Immature natural killer cell (primary cell): ENCODE measurements around the gene KIF5B. TPM values are rescaled to one million over a fixed set of nuclear protein-coding genes. Genes with fewer than 3 reads are reported as not detected.
"Not testable (repeated sequence)": the region's sequence is repeated elsewhere in the genome, so short reads cannot be mapped to it uniquely, and the experiment has no call there.

Experiments used
- DNase-seq, 3 donors: peaks; one replicate each; pipeline ENCODE4 v3.0.0; 2022; ENCODE audit warnings: mixed read lengths in 1 of 3
- H3K27ac Mint-ChIP-seq, 6 donors: one replicate each; pipeline ENCODE4 v1.8.0; 2020; ENCODE audit warnings: mixed read lengths in 6 of 6, mild to moderate bottlenecking in 5 of 6, inconsistent platforms in 4 of 6, moderate library complexity in 3 of 6
- H3K27me3 Mint-ChIP-seq, 3 donors: one replicate each; pipeline ENCODE4 v1.8.0; 2020 to 2021; ENCODE audit warnings: low read depth in 3 of 3, mild to moderate bottlenecking in 3 of 3, mixed read lengths in 3 of 3, moderate library complexity in 3 of 3, inconsistent platforms in 1 of 3
- H3K36me3 Mint-ChIP-seq, 3 donors: one replicate each; pipeline ENCODE4 v1.8.0; 2020; ENCODE audit warnings: mixed read lengths in 3 of 3, inconsistent platforms in 2 of 3, mild to moderate bottlenecking in 2 of 3
- H3K4me1 Mint-ChIP-seq, 2 donors: one replicate each; pipeline ENCODE4 v1.8.0; 2020; ENCODE audit warnings: inconsistent platforms in 2 of 2, mild to moderate bottlenecking in 2 of 2, mixed read lengths in 2 of 2, moderate library complexity in 1 of 2
- H3K4me3 Mint-ChIP-seq, 5 donors: one replicate each; pipeline ENCODE4 v1.8.0; 2020; ENCODE audit warnings: mild to moderate bottlenecking in 5 of 5, mixed read lengths in 5 of 5, inconsistent platforms in 3 of 5, moderate library complexity in 3 of 5
- H3K9me3 Mint-ChIP-seq, 6 donors: one replicate each; pipeline ENCODE4 v1.8.0; 2020; ENCODE audit warnings: mild to moderate bottlenecking in 6 of 6, mixed read lengths in 6 of 6, inconsistent platforms in 4 of 6, moderate library complexity in 3 of 6
- polyA plus RNA-seq, 3 donors: library from polyadenylated mRNA; unstranded; fragments of 300-500 nt; fragmentation: Illumina TruSeq; gene quantifications; one replicate each; pipeline ENCODE4 v1.2.3, GENCODE V29; 2021

The KIF5B gene
- polyA plus RNA-seq, 3 donors from 2014 or later: 15.0 to 24.8 (median 15.3) TPM

DNA sequence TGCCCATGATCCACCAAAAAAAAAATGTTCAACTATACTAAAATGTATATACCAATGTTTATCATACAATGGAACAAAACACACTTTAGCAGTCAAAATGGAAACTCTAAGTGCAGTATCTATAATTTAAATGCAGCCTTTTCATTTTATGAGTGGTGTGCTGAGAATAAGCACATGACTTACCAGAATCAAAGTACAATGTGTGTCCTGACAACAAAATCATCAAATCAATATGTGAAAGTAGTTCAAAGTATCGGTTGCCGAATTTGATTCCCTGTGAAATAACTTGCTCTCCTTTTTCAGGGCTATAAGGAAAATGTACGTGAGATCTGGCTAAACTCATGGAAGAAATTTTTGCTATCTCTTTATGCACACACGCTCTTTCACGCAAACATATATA is 16.9 kb upstream of the KIF5B start:
- H3K36me3 Mint-ChIP-seq: no peaks in the 10 kb centered on the region
- H3K27me3 Mint-ChIP-seq: peaks cover 0 to 9% (median 2%) of the 10 kb centered on the region in 3 donors
- no peak overlapping the region for H3K27ac Mint-ChIP-seq
- no peaks in the 10 kb centered on the region for H3K4me1 Mint-ChIP-seq
- no peak overlapping the region for H3K4me3 Mint-ChIP-seq
- no peaks in the 10 kb centered on the region for H3K9me3 Mint-ChIP-seq
- no peak for DNase-seq

DNA sequence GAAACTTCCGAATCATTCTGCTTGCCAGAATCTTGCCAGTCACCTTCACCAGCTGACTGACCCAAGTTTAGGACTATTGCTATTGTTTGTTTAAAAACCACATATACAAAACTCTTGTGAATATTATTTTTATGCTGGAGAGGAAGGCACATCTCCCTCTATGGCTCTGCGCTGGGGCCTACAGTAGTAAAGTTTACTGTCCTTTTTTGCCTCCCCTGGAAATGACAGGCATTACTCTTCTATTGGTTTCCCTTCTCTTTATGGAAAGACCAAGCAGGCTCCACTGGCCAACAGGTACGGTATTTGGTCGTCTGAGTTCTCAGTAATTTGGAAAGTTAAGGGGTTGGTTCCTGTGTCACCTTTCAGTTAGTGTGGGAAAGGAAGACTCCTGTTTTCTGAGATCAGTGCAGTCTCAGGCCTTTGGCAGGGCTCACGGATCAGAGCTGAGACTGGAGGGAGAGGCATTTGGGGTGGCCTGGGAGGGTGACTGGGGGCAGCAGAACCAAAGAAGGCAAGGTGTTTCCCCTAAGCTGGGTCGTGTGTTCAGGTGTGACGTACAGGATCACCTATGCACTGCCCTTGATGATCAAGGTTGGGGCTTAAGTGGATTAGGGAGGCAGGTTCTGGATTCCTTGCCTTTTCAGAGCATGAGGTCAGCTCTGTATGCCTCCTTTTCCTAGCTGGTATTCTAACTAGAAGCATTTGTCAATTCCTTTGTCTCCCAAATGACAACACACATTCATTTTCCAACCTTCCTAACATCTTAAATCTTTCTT is 16.0 kb upstream of the KIF5B start:
- peaks cover 0 to 7% (median 2%) of the 10 kb centered on the region in 3 donors for H3K27me3 Mint-ChIP-seq
- H3K36me3 Mint-ChIP-seq: no peaks in the 10 kb centered on the region
- no peaks in the 10 kb centered on the region for H3K9me3 Mint-ChIP-seq
- H3K4me3 Mint-ChIP-seq: no peak overlapping the region
- DNase-seq: no peak
- H3K27ac Mint-ChIP-seq: no peak overlapping the region
- no peaks in the 10 kb centered on the region for H3K4me1 Mint-ChIP-seq

DNA sequence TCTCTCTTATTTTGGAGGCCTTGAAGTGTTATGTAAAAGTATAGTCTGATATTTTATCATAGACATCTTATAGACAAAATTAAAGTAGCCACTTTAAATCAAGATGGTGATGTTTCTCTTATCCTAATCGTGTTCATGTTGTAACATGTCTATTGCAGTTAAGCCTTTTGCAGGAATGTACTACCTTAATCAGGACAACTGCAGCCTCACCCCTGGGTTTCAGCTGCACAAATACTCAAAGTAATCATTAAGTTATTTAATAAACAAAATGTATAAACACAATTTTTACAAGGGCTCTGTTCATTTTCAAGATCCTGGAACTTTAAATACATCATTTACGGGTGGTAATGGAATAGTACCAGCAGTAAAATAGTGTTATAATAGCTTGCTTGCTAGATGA is 14.4 kb upstream of the KIF5B start:
- Mint-ChIP-seq H3K36me3 (no peaks in the 10 kb centered on the region), H3K9me3 (no peaks in the 10 kb centered on the region), H3K4me3 (no peak overlapping the region), H3K4me1 (no peaks in the 10 kb centered on the region), H3K27me3 (peaks cover 0 to 7% (median 2%) of the 10 kb centered on the region in 3 donors), H3K27ac (no peak overlapping the region)
- DNase-seq: no peak

DNA sequence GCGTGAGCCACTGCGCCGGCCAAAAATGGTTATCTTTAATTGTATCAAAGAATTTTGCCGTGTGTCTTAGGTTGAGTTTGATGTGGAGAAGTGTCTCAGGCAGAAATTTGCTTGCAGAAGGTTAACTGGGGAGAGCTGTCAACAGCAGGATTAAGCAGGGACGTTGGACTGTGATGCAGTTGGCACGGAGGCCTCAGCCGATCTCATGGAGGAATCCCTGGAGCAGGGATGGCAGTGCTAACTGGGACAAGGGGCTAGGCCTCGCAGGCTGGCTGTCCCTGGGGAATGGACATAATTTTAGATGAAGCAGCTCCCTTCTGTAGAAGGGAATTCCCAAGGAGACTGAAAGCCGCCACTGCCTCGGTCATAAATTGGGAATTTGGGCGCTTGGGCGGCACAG is 12.3 kb upstream of the KIF5B start:
- no peak for DNase-seq
- Mint-ChIP-seq H3K4me1 (no peaks in the 10 kb centered on the region), H3K27me3 (peaks cover 0 to 4% (median 2%) of the 10 kb centered on the region in 3 donors), H3K9me3 (no peaks in the 10 kb centered on the region), H3K36me3 (no peaks in the 10 kb centered on the region), H3K27ac (no peak overlapping the region), H3K4me3 (no peak overlapping the region)

GRCh38 chr10:32067931-32068330 is 11.7 kb upstream of the KIF5B start:
- not testable (repeated sequence) for H3K27ac Mint-ChIP-seq, H3K36me3 Mint-ChIP-seq, H3K4me1 Mint-ChIP-seq, H3K4me3 Mint-ChIP-seq, DNase-seq, H3K9me3 Mint-ChIP-seq, H3K27me3 Mint-ChIP-seq

DNA sequence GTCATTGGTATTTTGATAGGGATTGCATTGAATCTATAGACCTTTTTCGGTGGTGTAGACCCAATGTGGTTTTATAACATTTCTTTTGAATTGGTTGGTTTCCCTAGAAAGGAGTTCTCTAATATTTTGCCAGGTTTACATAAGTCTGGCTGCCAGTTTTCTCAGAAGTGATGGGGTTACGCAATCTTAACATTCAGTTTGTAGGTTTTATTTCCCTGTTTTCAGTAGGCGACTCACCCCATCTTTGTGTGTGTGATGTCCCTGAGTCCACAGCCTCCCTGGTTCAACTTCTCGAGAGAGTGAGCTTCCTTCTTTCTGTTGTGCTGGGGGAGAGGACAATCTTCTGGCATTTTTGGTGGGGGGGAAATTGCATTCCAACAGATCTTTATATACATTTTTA is 9.6 kb upstream of the KIF5B start:
- H3K4me3 Mint-ChIP-seq: no peak overlapping the region
- H3K36me3 Mint-ChIP-seq: no peaks in the 10 kb centered on the region
- H3K9me3 Mint-ChIP-seq: no peaks in the 10 kb centered on the region
- no peaks in the 10 kb centered on the region for H3K4me1 Mint-ChIP-seq
- DNase-seq: no peak
- no peak overlapping the region for H3K27ac Mint-ChIP-seq
- H3K27me3 Mint-ChIP-seq: peaks cover 0 to 4% (median 1%) of the 10 kb centered on the region in 3 donors

DNA sequence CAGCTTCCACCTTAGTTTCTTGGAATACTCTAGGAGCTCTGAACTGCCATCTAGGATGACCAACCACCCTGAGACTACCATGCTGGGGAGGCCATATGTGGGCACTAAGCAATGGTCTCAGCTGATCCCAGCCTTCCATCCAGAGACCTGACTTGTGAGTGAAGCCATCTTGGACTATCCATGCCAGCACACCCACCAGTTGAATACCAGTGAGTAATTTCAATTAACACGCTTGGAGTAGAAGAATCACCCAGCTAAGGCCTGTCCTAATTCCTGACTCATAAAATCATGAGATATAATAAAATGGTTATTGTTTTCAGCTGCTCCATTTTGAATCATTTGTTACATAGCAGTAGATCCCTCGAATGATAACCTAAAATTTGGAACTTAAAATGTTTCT is 5.2 kb upstream of the KIF5B start:
- DNase-seq: no peak
- no peaks in the 10 kb centered on the region for H3K36me3 Mint-ChIP-seq
- peaks cover 0 to 3% (median 1%) of the 10 kb centered on the region in 3 donors for H3K27me3 Mint-ChIP-seq
- H3K27ac Mint-ChIP-seq: no peak overlapping the region
- no peaks in the 10 kb centered on the region for H3K9me3 Mint-ChIP-seq
- H3K4me1 Mint-ChIP-seq: peaks cover 8 to 9% of the 10 kb centered on the region in 2 donors
- no peak overlapping the region for H3K4me3 Mint-ChIP-seq

DNA sequence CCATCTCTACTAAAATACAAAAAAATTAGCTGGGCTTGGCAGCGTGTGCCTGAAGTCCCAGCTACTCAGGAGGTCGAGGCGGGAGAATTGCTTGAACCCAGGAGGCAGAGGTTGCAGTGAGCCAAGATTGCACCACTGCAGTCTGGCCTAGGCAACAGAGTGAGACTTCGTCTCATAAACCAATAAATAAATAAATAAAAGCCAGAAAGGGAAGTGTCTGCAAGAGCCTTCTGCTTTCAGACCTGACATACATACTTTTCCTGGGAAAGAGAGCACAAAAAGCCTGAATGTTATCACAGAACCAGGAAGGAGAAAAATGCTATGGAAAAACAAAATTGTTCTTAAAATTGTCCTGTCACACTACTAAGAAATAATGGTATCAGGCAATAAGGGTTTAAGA is 4.1 kb upstream of the KIF5B start:
- Mint-ChIP-seq H3K4me1 (peaks cover 10 to 16% of the 10 kb centered on the region in 2 donors), H3K27ac (no peak overlapping the region)

DNA sequence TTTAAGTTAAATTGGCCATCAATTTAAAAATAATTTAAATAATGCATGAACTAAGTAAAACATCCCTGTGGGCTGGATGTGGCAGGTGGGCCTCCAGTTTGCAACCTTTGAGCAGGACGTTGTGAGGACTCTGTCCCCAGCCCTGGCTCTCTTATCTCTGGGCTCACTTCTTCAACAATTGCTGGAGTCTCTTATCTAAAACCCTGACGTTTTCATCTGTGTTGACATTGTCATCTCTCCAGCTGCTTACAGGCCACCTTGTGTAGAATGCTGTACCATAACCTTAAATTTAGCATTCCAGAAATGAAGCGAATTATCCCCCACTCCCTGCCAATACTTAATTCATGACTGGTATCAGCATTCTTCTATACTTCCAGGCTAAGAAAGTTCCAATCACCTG is 3.2 kb upstream of the KIF5B start:
- H3K4me3 Mint-ChIP-seq: no peak overlapping the region
- no peaks in the 10 kb centered on the region for H3K36me3 Mint-ChIP-seq
- peaks cover 19 to 25% of the 10 kb centered on the region in 2 donors for H3K4me1 Mint-ChIP-seq
- H3K9me3 Mint-ChIP-seq: no peaks in the 10 kb centered on the region
- H3K27me3 Mint-ChIP-seq: peaks cover 5 to 14% (median 7%) of the 10 kb centered on the region in 3 donors
- no peak for DNase-seq
- H3K27ac Mint-ChIP-seq: no peak overlapping the region

More for the DNA sequence above, 4.1 kb upstream of the KIF5B start:
- DNase-seq: no peak
- Mint-ChIP-seq H3K27me3 (peaks cover 2 to 12% (median 7%) of the 10 kb centered on the region in 3 donors), H3K36me3 (no peaks in the 10 kb centered on the region), H3K9me3 (no peaks in the 10 kb centered on the region), H3K4me3 (no peak overlapping the region)

GRCh38 chr10:32057036-32057372 is 779 bp upstream of the KIF5B start:
- DNase-seq: no peak
- peaks cover 42 to 49% of the 10 kb centered on the region in 2 donors for H3K4me1 Mint-ChIP-seq
- no peaks in the 10 kb centered on the region for H3K9me3 Mint-ChIP-seq
- peaks cover 5 to 14% (median 5%) of the 10 kb centered on the region in 3 donors for H3K27me3 Mint-ChIP-seq
- H3K36me3 Mint-ChIP-seq: no peaks in the 10 kb centered on the region
- H3K27ac Mint-ChIP-seq: peak overlapping the region; percentile 85 to 94 (median 91)
- peak overlapping the region; percentile 96 to 97 (median 96) for H3K4me3 Mint-ChIP-seq

DNA sequence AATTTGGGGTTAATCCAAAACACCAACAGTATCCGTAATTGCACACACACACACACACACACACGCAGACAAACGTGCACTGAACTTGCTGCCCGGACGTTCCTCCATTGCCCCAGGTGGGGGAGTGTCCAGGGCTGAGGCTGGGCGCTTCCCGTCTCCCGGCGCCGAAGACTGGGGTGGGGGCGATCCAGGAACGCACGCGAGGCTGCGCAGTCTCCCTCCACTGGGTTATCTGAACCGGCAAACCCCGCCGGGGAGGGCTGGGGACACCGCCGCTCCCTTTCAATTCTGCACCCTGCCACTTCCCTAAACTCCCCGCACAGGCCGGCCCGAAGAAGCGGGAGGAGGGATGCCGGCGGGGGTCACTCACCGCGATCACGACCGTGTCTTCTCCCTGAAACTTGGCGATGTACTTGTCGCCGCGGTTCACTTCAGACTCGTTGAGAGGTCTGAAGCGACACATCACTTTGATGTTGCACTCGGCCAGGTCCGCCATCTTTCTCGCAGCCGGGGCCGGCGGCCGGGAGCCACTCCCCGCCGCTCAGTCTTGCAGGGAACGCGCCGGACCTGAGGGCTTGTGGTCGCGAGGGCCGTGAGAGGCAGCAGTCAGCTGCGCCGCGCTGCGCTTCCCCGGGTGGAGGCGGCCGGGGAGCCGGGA is 618 bp downstream of the KIF5B start:
- DNase-seq: peak in 2 of 3 donors; percentile 59 to 60
- Mint-ChIP-seq H3K9me3 (no peaks in the 10 kb centered on the region), H3K27me3 (peaks cover 5 to 14% (median 5%) of the 10 kb centered on the region in 3 donors), H3K36me3 (no peaks in the 10 kb centered on the region), H3K4me1 (peaks cover 56 to 63% of the 10 kb centered on the region in 2 donors), H3K4me3 (peak overlapping the region; percentile 96 to 97 (median 96)), H3K27ac (peak overlapping the region; percentile 88 to 94 (median 92))

- H3K36me3 Mint-ChIP-seq: no peaks in the 10 kb centered on the region
- H3K27me3 Mint-ChIP-seq: peaks cover 5 to 14% (median 5%) of the 10 kb centered on the region in 3 donors
- no peaks in the 10 kb centered on the region for H3K9me3 Mint-ChIP-seq
- H3K4me3 Mint-ChIP-seq: peak overlapping the region; percentile 96 to 97 (median 96)
- DNase-seq: no peak
- H3K4me1 Mint-ChIP-seq: peaks cover 72 to 79% of the 10 kb centered on the region in 2 donors
- H3K27ac Mint-ChIP-seq: peak overlapping the region; percentile 88 to 94 (median 92)
Observed at GRCh38 chr10:32054094-32054493, 2.1 kb downstream of the KIF5B start.

DNA sequence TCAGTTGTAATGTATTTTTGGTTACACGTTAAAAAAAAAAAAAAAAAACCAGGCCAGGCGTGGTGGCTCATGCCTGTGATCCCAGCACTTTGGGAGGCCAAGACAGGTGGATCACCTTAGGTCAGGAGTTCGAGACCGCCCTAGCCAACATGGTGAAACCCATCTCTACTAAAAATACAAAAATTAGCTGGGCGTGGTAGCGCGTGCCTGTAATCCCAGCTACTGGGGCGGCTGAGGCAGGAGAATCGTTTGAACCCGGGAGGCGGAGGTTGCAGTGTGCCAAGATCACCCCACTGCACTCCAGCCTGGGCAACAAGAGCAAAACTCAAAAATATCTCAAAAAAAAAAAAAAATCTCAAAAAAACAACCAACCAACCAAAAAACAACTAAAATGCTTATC is 2.8 kb downstream of the KIF5B start:
- Mint-ChIP-seq H3K4me1 (peaks cover 76 to 86% of the 10 kb centered on the region in 2 donors), H3K27ac (peak overlapping the region in 1 of 6 donors; percentile 88), H3K4me3 (peak overlapping the region; percentile 96 to 97 (median 96)), H3K27me3 (peaks cover 5 to 13% (median 5%) of the 10 kb centered on the region in 3 donors)
- not testable (repeated sequence) for H3K9me3 Mint-ChIP-seq, DNase-seq, H3K36me3 Mint-ChIP-seq

- DNase-seq: no peak
- Mint-ChIP-seq H3K27me3 (peaks cover 5 to 13% (median 5%) of the 10 kb centered on the region in 3 donors), H3K9me3 (no peaks in the 10 kb centered on the region), H3K4me1 (peaks cover 83 to 96% of the 10 kb centered on the region in 2 donors), H3K27ac (peak overlapping the region in 2 of 6 donors; percentile 12 to 41), H3K36me3 (peaks cover 5 to 6% (median 6%) of the 10 kb centered on the region in 3 donors), H3K4me3 (peak overlapping the region in 2 of 5 donors; percentile 51 to 55)
Observed at GRCh38 chr10:32051926-32052325, 4.3 kb downstream of the KIF5B start.
